ENCODE results near the gene TTPAL. TPM values are rescaled to one million over a fixed set of nuclear protein-coding genes. Genes with fewer than 3 reads are reported as not detected.

The TTPAL gene
- total RNA-seq, 1 experiment from 2014 or later, result 35.4 TPM

DNA sequence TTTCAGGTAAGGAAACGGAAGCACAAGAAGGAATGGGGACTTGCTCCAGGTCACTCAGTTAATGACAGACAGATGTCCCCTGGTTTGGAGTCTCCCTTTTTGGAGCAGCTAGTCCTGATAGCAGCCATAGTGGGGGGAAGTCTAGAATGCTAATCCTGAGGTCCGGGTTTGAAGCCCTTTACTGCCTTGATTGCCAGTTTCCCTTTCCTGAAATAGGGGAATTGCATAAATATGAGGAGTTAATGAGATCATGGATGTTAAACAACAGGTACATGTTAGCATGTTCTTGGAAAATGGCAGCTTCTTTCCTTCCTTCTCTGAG, 341 bp upstream of the TTPAL start:
- intact Hi-C loops (cut with micrococcal nuclease), result loop anchor here (10.0 kb wide), 3 partner anchors 49 to 361 kb away; partner anchors contain the start of gene SERINC3
- Mint-ChIP-seq H3K27ac (ENCODE audit: low read depth, unreplicated experiment) (peak overlapping the region; percentile 98), H3K36me3 (ENCODE audit: insufficient read depth, unreplicated experiment) (peaks cover 2% of the 10 kb centered on the region), H3K4me3 (ENCODE audit: unreplicated experiment) (peak overlapping the region; percentile 98), H3K27me3 (ENCODE audit: insufficient read depth, unreplicated experiment) (no peaks in the 10 kb centered on the region), H3K9me3 (ENCODE audit: unreplicated experiment) (no peaks in the 10 kb centered on the region), H3K4me1 (ENCODE audit: insufficient read depth, unreplicated experiment) (peaks cover 27% of the 10 kb centered on the region)
- ChIA-PET POLR2A (interaction anchor here (0.6 to 3.8 kb wide), 40 partner anchors 8 to 463 kb away, joined by 3 to 62 read pairs (median 5); partner anchors contain the start of genes FITM2, OSER1, PKIG and SERINC3), CTCF (interaction anchor here (0.6 to 16.6 kb wide), 18 partner anchors 11 to 361 kb away, joined by 3 to 347 read pairs (median 5); no protein-coding TSS in a partner anchor)
- BruUV-seq (replicated peaks), result TSS peak; percentile 60
- no peak for DNase-seq (ENCODE audit: unreplicated experiment)
- TF ChIP-seq, protein P1, sequence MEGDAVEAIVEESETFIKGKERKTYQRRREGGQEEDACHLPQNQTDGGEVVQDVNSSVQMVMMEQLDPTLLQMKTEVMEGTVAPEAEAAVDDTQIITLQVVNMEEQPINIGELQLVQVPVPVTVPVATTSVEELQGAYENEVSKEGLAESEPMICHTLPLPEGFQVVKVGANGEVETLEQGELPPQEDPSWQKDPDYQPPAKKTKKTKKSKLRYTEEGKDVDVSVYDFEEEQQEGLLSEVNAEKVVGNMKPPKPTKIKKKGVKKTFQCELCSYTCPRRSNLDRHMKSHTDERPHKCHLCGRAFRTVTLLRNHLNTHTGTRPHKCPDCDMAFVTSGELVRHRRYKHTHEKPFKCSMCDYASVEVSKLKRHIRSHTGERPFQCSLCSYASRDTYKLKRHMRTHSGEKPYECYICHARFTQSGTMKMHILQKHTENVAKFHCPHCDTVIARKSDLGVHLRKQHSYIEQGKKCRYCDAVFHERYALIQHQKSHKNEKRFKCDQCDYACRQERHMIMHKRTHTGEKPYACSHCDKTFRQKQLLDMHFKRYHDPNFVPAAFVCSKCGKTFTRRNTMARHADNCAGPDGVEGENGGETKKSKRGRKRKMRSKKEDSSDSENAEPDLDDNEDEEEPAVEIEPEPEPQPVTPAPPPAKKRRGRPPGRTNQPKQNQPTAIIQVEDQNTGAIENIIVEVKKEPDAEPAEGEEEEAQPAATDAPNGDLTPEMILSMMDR (IDR thresholded peaks at IDR 0.05; ENCODE audit: unreplicated experiment), result no peak

DNA sequence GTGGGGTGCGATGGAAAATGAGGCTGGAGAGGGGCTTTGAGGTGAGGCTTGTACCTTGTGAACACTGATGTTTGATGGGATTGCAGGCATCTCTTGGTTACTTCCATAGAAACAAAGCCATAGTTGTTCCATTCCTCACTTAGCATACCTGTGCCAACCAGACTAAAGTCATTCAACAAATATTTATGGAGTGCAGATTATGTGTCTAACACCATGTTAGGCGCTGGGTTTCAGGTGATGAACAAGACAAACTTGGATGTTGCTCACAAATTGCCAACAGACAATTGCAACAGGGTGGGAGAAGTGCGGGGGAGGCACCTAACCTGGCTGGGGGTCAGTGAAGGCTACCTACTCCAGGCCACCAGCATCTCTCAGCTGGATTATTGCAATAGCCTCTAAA, 1.5 kb downstream of the TTPAL start:
- Mint-ChIP-seq H3K36me3 (ENCODE audit: insufficient read depth, unreplicated experiment) (peaks cover 20% of the 10 kb centered on the region), H3K9me3 (ENCODE audit: unreplicated experiment) (no peaks in the 10 kb centered on the region), H3K27ac (ENCODE audit: low read depth, unreplicated experiment) (peak overlapping the region; percentile 98), H3K27me3 (ENCODE audit: insufficient read depth, unreplicated experiment) (no peaks in the 10 kb centered on the region), H3K4me1 (ENCODE audit: insufficient read depth, unreplicated experiment) (peaks cover 28% of the 10 kb centered on the region), H3K4me3 (ENCODE audit: unreplicated experiment) (peak overlapping the region; percentile 98)
- BruUV-seq (replicated peaks), result no TSS peak
- ChIA-PET CTCF (interaction anchor here (0.5 to 16.6 kb wide), 7 partner anchors 9 to 261 kb away, joined by 3 to 347 read pairs (median 4); partner anchors contain the start of gene FITM2), POLR2A (interaction anchor here (0.7 to 3.8 kb wide), 16 partner anchors 8 to 408 kb away, joined by 3 to 62 read pairs (median 8); partner anchors contain the start of genes SERINC3 and YWHAB)
- no peak for DNase-seq (ENCODE audit: unreplicated experiment)
- TF ChIP-seq, protein P1 (IDR thresholded peaks at IDR 0.05; ENCODE audit: unreplicated experiment), result no peak
- intact Hi-C loops (cut with micrococcal nuclease), result loop anchor here (10.0 kb wide), 3 partner anchors 48 to 362 kb away; partner anchors contain the start of gene SERINC3

DNA sequence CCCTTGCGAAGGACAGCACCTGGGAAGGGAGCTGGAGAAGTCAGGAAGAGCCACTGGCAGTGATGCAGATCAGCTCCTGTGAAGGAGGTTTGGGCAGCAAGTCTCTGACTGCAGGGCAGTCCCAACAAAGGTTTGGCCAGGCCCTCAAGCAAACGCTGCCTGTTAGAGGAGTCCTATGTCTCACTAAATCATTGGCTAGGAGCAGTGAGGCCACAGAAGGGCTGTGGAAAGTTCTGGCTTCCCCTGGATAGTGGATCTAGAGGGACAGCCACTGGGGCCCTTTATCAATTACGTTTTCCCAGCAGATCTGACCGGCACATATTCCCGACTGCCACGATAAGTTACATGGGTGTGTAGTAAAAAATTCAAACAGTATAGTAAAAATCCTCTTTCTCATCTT, 2.5 kb downstream of the TTPAL start:
- TF ChIP-seq, protein P1 (IDR thresholded peaks at IDR 0.05; ENCODE audit: unreplicated experiment), result no peak
- Mint-ChIP-seq H3K27ac (ENCODE audit: low read depth, unreplicated experiment) (no peak overlapping the region), H3K9me3 (ENCODE audit: unreplicated experiment) (no peaks in the 10 kb centered on the region), H3K4me3 (ENCODE audit: unreplicated experiment) (no peak overlapping the region), H3K27me3 (ENCODE audit: insufficient read depth, unreplicated experiment) (no peaks in the 10 kb centered on the region), H3K4me1 (ENCODE audit: insufficient read depth, unreplicated experiment) (peaks cover 28% of the 10 kb centered on the region), H3K36me3 (ENCODE audit: insufficient read depth, unreplicated experiment) (peaks cover 31% of the 10 kb centered on the region)
- no TSS peak for BruUV-seq (replicated peaks)
- DNase-seq (ENCODE audit: unreplicated experiment), result no peak
- intact Hi-C loops (cut with micrococcal nuclease), result loop anchor here (10.0 kb wide), 3 partner anchors 47 to 363 kb away; partner anchors contain the start of gene SERINC3
- ChIA-PET POLR2A (interaction anchor here (1.2 to 3.8 kb wide), 5 partner anchors 13 to 130 kb away, joined by 4 to 62 read pairs (median 26); partner anchors contain the start of gene SERINC3), CTCF (interaction anchor here (1.0 to 3.3 kb wide), 4 partner anchors 17 to 261 kb away, joined by 3 to 20 read pairs (median 4); no protein-coding TSS in a partner anchor)

DNA sequence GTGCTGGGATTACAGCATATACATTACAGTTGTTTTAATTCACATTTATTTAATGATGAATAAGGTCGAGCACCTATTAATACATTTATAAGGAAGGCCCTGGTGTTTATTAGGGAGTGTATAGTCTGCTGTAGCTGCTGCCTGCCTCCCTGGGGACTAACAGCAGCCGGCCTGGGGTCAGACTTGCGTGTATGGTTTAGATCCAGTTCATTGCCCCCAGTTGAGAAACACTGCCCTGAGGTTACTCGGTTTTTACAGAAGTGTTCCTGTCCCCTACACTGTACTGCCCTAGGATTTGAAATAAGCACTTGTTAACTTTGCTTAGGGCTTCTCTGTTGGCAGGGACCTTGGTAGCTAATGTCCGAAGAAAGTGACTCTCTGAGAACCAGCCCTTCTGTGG, 4.0 kb downstream of the TTPAL start:
- POLR2A ChIA-PET, result interaction anchor here (1.2 to 1.7 kb wide), 3 partner anchors 13 to 42 kb away, joined by 5 to 8 read pairs (median 5); partner anchors contain the start of gene SERINC3
- Mint-ChIP-seq H3K36me3 (ENCODE audit: insufficient read depth, unreplicated experiment) (peaks cover 45% of the 10 kb centered on the region), H3K4me3 (ENCODE audit: unreplicated experiment) (no peak overlapping the region), H3K4me1 (ENCODE audit: insufficient read depth, unreplicated experiment) (peaks cover 28% of the 10 kb centered on the region), H3K27me3 (ENCODE audit: insufficient read depth, unreplicated experiment) (no peaks in the 10 kb centered on the region), H3K9me3 (ENCODE audit: unreplicated experiment) (no peaks in the 10 kb centered on the region), H3K27ac (ENCODE audit: low read depth, unreplicated experiment) (no peak overlapping the region)
- intact Hi-C loops (cut with micrococcal nuclease), result loop anchor here (10.0 kb wide), 3 partner anchors 45 to 365 kb away; partner anchors contain the start of gene SERINC3
- TF ChIP-seq, protein P1 (IDR thresholded peaks at IDR 0.05; ENCODE audit: unreplicated experiment), result no peak
- CTCF ChIA-PET, result interaction anchor here (0.6 to 1.3 kb wide), 3 partner anchors 9 to 168 kb away, joined by 3 to 6 read pairs (median 3); partner anchors contain the start of gene FITM2
- no peak for DNase-seq (ENCODE audit: unreplicated experiment)
- no TSS peak for BruUV-seq (replicated peaks)
